ENCODE results near the gene INSR. TPM values are rescaled to one million over a fixed set of nuclear protein-coding genes. Genes with fewer than 3 reads are reported as not detected.

The INSR gene
- total RNA-seq, 1 experiment from 2014 or later, result 35.9 TPM

DNA sequence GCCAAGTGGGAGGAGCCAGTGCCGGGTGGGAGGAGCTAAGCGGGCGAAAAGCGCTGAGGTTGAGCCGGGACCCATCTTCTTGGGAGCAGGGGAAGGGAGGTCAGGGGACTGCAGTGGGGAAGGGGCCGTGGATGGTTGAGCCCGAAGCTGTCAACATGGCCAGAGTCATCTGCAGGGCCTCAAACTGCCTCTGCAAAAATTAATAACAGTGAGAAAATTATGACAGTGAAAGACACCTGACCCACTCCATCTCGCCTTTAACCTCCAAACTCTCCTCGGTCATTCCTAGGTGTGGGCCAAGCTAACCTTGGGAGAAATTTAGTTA lies 194.7 kb downstream of the INSR start (continued):
- TF ChIP-seq, protein P1, sequence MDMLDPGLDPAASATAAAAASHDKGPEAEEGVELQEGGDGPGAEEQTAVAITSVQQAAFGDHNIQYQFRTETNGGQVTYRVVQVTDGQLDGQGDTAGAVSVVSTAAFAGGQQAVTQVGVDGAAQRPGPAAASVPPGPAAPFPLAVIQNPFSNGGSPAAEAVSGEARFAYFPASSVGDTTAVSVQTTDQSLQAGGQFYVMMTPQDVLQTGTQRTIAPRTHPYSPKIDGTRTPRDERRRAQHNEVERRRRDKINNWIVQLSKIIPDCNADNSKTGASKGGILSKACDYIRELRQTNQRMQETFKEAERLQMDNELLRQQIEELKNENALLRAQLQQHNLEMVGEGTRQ (CRISPR knock-in tag; IDR thresholded peaks at IDR 0.05), result no peak
- TF ChIP-seq FOXP1 (CRISPR knock-in tag; IDR thresholded peaks at IDR 0.05; ENCODE audit: borderline replicate concordance) (no peak), IRF1 (CRISPR knock-in tag; IDR thresholded peaks at IDR 0.05) (no peak), TEAD1 (CRISPR knock-in tag; IDR thresholded peaks at IDR 0.05) (no peak), FOXJ3 (CRISPR knock-in tag; IDR thresholded peaks at IDR 0.05; ENCODE audit: borderline replicate concordance) (no peak), ATF1 (CRISPR knock-in tag; IDR thresholded peaks at IDR 0.05) (no peak), IRF2 (CRISPR knock-in tag; IDR thresholded peaks at IDR 0.05; ENCODE audit: borderline replicate concordance, low read depth) (no peak), ZNF423 (CRISPR knock-in tag; IDR thresholded peaks at IDR 0.05) (no peak), TEAD4 (CRISPR knock-in tag; IDR thresholded peaks at IDR 0.05) (no peak)
- TF ChIP-seq, protein P2, sequence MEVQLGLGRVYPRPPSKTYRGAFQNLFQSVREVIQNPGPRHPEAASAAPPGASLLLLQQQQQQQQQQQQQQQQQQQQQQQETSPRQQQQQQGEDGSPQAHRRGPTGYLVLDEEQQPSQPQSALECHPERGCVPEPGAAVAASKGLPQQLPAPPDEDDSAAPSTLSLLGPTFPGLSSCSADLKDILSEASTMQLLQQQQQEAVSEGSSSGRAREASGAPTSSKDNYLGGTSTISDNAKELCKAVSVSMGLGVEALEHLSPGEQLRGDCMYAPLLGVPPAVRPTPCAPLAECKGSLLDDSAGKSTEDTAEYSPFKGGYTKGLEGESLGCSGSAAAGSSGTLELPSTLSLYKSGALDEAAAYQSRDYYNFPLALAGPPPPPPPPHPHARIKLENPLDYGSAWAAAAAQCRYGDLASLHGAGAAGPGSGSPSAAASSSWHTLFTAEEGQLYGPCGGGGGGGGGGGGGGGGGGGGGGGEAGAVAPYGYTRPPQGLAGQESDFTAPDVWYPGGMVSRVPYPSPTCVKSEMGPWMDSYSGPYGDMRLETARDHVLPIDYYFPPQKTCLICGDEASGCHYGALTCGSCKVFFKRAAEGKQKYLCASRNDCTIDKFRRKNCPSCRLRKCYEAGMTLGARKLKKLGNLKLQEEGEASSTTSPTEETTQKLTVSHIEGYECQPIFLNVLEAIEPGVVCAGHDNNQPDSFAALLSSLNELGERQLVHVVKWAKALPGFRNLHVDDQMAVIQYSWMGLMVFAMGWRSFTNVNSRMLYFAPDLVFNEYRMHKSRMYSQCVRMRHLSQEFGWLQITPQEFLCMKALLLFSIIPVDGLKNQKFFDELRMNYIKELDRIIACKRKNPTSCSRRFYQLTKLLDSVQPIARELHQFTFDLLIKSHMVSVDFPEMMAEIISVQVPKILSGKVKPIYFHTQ (CRISPR knock-in tag; IDR thresholded peaks at IDR 0.05), result no peak
- TF ChIP-seq, protein P3, sequence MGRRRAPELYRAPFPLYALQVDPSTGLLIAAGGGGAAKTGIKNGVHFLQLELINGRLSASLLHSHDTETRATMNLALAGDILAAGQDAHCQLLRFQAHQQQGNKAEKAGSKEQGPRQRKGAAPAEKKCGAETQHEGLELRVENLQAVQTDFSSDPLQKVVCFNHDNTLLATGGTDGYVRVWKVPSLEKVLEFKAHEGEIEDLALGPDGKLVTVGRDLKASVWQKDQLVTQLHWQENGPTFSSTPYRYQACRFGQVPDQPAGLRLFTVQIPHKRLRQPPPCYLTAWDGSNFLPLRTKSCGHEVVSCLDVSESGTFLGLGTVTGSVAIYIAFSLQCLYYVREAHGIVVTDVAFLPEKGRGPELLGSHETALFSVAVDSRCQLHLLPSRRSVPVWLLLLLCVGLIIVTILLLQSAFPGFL (CRISPR knock-in tag; IDR thresholded peaks at IDR 0.05; ENCODE audit: borderline replicate concordance), result no peak

DNA sequence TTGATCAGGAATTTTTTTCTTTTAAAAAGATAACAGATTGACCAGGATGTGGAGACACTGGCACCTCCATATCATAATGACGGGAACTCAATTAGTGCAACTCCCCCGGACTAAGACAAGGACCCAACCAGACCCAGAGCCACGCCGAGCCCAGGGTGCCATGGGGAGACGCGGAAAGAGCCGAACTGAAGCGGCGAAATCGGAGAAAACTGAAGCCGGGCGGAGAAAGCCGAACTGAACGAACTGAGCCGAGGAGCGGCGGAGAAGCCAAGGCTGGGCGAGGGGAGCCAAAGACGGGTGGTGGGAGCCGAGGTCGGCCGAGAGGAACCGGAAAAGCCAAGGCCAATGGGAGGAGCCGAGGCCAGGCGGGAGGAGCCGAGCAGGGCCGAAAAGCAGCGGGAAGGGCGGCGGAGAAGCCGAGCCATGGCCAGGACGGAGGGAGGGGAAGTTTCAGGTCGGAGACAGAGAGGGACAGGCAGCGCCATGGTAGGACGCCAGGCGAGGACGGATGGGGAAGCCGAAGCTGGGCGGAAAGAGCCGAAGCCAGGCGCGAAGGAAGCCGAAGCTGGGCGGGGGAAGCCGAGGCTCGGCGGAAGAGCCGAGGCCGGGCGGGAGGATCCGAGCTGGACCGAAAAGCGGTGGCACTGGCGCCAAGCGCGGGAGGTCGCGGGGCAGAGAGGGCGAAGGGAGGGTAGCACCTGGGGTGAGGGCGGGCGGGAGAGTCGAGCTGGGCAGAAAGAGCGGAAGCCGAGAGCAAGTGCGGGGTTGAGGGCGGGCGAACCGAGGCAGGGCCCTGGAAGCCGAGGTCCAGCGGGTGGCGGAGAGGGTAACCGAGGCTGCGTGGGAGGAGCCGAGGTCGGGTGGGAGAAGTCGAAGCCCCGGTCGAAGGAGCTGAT lies 195.3 kb downstream of the INSR start:
- Mint-ChIP-seq H3K27ac (peak overlapping the region; percentile 78), H3K4me1 (peaks cover 13% of the 10 kb centered on the region), H3K4me3 (peak overlapping the region; percentile 75), H3K27me3 (ENCODE audit: low read depth) (peaks cover 7% of the 10 kb centered on the region), H3K9me3 (peaks cover 29% of the 10 kb centered on the region), H3K36me3 (peaks cover 31% of the 10 kb centered on the region)
- DNase-seq (ENCODE audit: low spot score) (peak; percentile 95), ATAC-seq (peak; percentile 88)
- POLR2A ChIA-PET, result interaction anchor here (0.6 to 1.8 kb wide), 8 partner anchors 20 to 456 kb away, joined by 3 to 5 read pairs (median 4); no protein-coding TSS in a partner anchor
- CTCF ChIA-PET, result interaction anchor here (0.5 to 2.9 kb wide), 24 partner anchors 11 to 1767 kb away, joined by 3 to 32 read pairs (median 4); partner anchors contain the start of genes MAP2K7, TRAPPC5 and ZNF557
- TF ChIP-seq, protein P4, sequence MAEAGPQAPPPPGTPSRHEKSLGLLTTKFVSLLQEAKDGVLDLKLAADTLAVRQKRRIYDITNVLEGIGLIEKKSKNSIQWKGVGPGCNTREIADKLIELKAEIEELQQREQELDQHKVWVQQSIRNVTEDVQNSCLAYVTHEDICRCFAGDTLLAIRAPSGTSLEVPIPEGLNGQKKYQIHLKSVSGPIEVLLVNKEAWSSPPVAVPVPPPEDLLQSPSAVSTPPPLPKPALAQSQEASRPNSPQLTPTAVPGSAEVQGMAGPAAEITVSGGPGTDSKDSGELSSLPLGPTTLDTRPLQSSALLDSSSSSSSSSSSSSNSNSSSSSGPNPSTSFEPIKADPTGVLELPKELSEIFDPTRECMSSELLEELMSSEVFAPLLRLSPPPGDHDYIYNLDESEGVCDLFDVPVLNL (CRISPR knock-in tag; IDR thresholded peaks at IDR 0.05; ENCODE audit: borderline replicate concordance, low read depth), result 0 out of 2 replicates have a peak, but pooled peaks have one; percentile 49
- TF ChIP-seq, protein P5, sequence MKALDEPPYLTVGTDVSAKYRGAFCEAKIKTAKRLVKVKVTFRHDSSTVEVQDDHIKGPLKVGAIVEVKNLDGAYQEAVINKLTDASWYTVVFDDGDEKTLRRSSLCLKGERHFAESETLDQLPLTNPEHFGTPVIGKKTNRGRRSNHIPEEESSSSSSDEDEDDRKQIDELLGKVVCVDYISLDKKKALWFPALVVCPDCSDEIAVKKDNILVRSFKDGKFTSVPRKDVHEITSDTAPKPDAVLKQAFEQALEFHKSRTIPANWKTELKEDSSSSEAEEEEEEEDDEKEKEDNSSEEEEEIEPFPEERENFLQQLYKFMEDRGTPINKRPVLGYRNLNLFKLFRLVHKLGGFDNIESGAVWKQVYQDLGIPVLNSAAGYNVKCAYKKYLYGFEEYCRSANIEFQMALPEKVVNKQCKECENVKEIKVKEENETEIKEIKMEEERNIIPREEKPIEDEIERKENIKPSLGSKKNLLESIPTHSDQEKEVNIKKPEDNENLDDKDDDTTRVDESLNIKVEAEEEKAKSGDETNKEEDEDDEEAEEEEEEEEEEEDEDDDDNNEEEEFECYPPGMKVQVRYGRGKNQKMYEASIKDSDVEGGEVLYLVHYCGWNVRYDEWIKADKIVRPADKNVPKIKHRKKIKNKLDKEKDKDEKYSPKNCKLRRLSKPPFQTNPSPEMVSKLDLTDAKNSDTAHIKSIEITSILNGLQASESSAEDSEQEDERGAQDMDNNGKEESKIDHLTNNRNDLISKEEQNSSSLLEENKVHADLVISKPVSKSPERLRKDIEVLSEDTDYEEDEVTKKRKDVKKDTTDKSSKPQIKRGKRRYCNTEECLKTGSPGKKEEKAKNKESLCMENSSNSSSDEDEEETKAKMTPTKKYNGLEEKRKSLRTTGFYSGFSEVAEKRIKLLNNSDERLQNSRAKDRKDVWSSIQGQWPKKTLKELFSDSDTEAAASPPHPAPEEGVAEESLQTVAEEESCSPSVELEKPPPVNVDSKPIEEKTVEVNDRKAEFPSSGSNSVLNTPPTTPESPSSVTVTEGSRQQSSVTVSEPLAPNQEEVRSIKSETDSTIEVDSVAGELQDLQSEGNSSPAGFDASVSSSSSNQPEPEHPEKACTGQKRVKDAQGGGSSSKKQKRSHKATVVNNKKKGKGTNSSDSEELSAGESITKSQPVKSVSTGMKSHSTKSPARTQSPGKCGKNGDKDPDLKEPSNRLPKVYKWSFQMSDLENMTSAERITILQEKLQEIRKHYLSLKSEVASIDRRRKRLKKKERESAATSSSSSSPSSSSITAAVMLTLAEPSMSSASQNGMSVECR (CRISPR knock-in tag; IDR thresholded peaks at IDR 0.05; ENCODE audit: borderline replicate concordance), result peak; percentile 45; the same call in 1 of the 2 replicates
- TF ChIP-seq ZNF671 (CRISPR knock-in tag; IDR thresholded peaks at IDR 0.05) (no peak), ZBTB21 (CRISPR knock-in tag; IDR thresholded peaks at IDR 0.05; ENCODE audit: borderline replicate concordance) (no peak), TP53 (CRISPR knock-in tag; IDR thresholded peaks at IDR 0.05) (0 out of 2 replicates have a peak, but pooled peaks have one; percentile 37), ZNF423 (CRISPR knock-in tag; IDR thresholded peaks at IDR 0.05) (no peak), ZNF232 (CRISPR knock-in tag; IDR thresholded peaks at IDR 0.05) (peak; percentile 64; the same call in 1 of the 2 replicates), SMAD3 (CRISPR knock-in tag; IDR thresholded peaks at IDR 0.05; ENCODE audit: borderline replicate concordance) (no peak), MAX (CRISPR knock-in tag; IDR thresholded peaks at IDR 0.05) (peak; percentile 27; the same call in 1 of the 2 replicates), ESRRA (CRISPR knock-in tag; IDR thresholded peaks at IDR 0.05; ENCODE audit: borderline replicate concordance) (no peak), SP1 (CRISPR knock-in tag; conservative IDR thresholded peaks at IDR 0.05) (peak; percentile 57; the same call in 1 of the 2 replicates), ZNF416 (CRISPR knock-in tag; IDR thresholded peaks at IDR 0.05) (no peak)
- TF ChIP-seq, protein P1 (CRISPR knock-in tag; IDR thresholded peaks at IDR 0.05), result no peak

All from WTC11 (cell line).